Activated CD4-positive, alpha-beta T cell treated with anti-CD3 and anti-CD28 coated beads for 36 hours (primary cell): ENCODE measurements around the gene SLC17A5. TPM values are rescaled to one million over a fixed set of nuclear protein-coding genes. Genes with fewer than 3 reads are reported as not detected.
A peak's percentile ranks its signal among the peaks of the same experiment; 100 is the strongest.

ENCODE experiments used
- ATAC-seq: fragments of 200-7000 bp; cut with Tn5 transposase; one replicate; pipeline ENCODE4 v1.10.0; 2021; ENCODE audit warnings: mild to moderate bottlenecking, moderate library complexity
- CTCF ChIA-PET: fragments of 350-600 bp; sonication (Branson Sonifier 250); formaldehyde crosslinking; loops from one replicate; lab custom pipeline; 2021; ENCODE audit warnings: antibody characterized with exemption; lab: Charles Lee
- POLR2A ChIA-PET: fragments of 350-600 bp; sonication (Branson Sonifier 250); formaldehyde crosslinking; loops from one replicate; lab custom pipeline; 2021; ENCODE audit warnings: antibody characterized with exemption, inconsistent platforms; lab: Charles Lee
- DNase-seq: peaks from one replicate; pipeline ENCODE4 v3.0.0-alpha.2; 2020
- H3K27ac Mint-ChIP-seq: one replicate; pipeline ENCODE4 v1.8.0; 2021; ENCODE audit warnings: mixed read lengths
- H3K27me3 Mint-ChIP-seq: one replicate; pipeline ENCODE4 v1.8.0; 2021; ENCODE audit warnings: mixed read lengths
- H3K36me3 Mint-ChIP-seq: one replicate; pipeline ENCODE4 v1.8.0; 2021; ENCODE audit warnings: low read depth, mixed read lengths
- H3K4me1 Mint-ChIP-seq: one replicate; pipeline ENCODE4 v1.8.0; 2021; ENCODE audit warnings: mixed read lengths
- H3K4me3 Mint-ChIP-seq: one replicate; pipeline ENCODE4 v1.8.0; 2021; ENCODE audit warnings: mild to moderate bottlenecking, moderate library complexity, mixed read lengths
- H3K9me3 Mint-ChIP-seq: one replicate; pipeline ENCODE4 v1.8.0; 2021; ENCODE audit warnings: low read depth, mixed read lengths
- intact Hi-C, 2 experiments: fragments of 100-400 bp; cut with DNase I in 1 of 2; cut with micrococcal nuclease in 1 of 2; formaldehyde crosslinking; loops; one replicate each; pipeline versions ENCODE4 v1.14.2 to v1.15.1; 2022 to 2024; cut with DNase I, micrococcal nuclease
- total RNA-seq, 2 experiments: library from RNA; stranded (reverse); gene quantifications; one replicate each; pipeline ENCODE4 v1.2.3, GENCODE V29; 2021

SLC17A5 gene
- total RNA-seq = 1 to 10 TPM; 3.2 to 4.0 TPM

GRCh38 chr6:73653571-73654424, at the start of gene SLC17A5:
TSS of gene SLC17A5 (minus strand) at chr6:73653992. CDS start at chr6:73653886, 106 bp downstream.
- H3K36me3 Mint-ChIP-seq = peaks cover 3% of the 10 kb centered on the region
- DNase-seq = peak; percentile 94
- H3K4me1 Mint-ChIP-seq = peaks cover 29% of the 10 kb centered on the region
- CTCF ChIA-PET = interaction anchor here (0.5 to 3.4 kb wide), 29 partner anchors 10 to 1629 kb away, joined by 3 to 25 read pairs (median 4); partner anchors contain the start of genes DDX43, EEF1A1 and MTO1
- ATAC-seq = peak; percentile 91
- H3K27me3 Mint-ChIP-seq = no peaks in the 10 kb centered on the region
- peak within 1 kb of the TSS; percentile 94 for H3K27ac Mint-ChIP-seq
- H3K4me3 Mint-ChIP-seq = peak within 1 kb of the TSS; percentile 87
- intact Hi-C loops = loop anchor here (1.0 to 10.0 kb wide), 14 partner anchors 41 to 1949 kb away; partner anchors contain the start of genes KHDC1 (in 2 of the 2), EEF1A1 (in 1 of the 2), MTO1 (in 1 of the 2) and SENP6 (in 1 of the 2)
- POLR2A ChIA-PET = interaction anchor here (0.7 to 3.4 kb wide), 9 partner anchors 69 to 242 kb away, joined by 3 to 29 read pairs (median 6); partner anchors contain the start of genes CGAS and EEF1A1
- no peaks in the 10 kb centered on the region for H3K9me3 Mint-ChIP-seq

- no peaks in the 10 kb centered on the region for H3K9me3 Mint-ChIP-seq
- H3K4me1 Mint-ChIP-seq = peaks cover 36% of the 10 kb centered on the region
- H3K27me3 Mint-ChIP-seq = peaks cover 3% of the 10 kb centered on the region
- DNase-seq (no peak), ATAC-seq (no peak)
- CTCF ChIA-PET = interaction anchor here (0.9 to 2.4 kb wide), 5 partner anchors 10 to 1506 kb away, joined by 3 to 14 read pairs (median 4); no protein-coding TSS in a partner anchor
- H3K36me3 Mint-ChIP-seq = peaks cover 25% of the 10 kb centered on the region
- intact Hi-C loops = no loop called here
- POLR2A ChIA-PET = interaction anchor here (1.1 kb wide), 1 partner anchor 8 kb away, joined by 10 read pairs; no protein-coding TSS in a partner anchor
- H3K4me3 Mint-ChIP-seq = no peak overlapping the region
- H3K27ac Mint-ChIP-seq = no peak overlapping the region
Measured at GRCh38 chr6:73703466-73703865, 49.7 kb upstream of the SLC17A5 start.

GRCh38 chr6:73702444-73702843, 48.7 kb upstream of the SLC17A5 start:
- Mint-ChIP-seq H3K9me3 (no peaks in the 10 kb centered on the region), H3K36me3 (peaks cover 32% of the 10 kb centered on the region), H3K27ac (no peak overlapping the region), H3K4me1 (peaks cover 43% of the 10 kb centered on the region), H3K4me3 (no peak overlapping the region), H3K27me3 (peaks cover 5% of the 10 kb centered on the region)
- ChIA-PET CTCF (interaction anchor here (1.1 to 2.4 kb wide), 2 partner anchors 31 to 104 kb away, joined by 3 to 14 read pairs; no protein-coding TSS in a partner anchor), POLR2A (interaction anchor here (0.7 kb wide), 1 partner anchor 300 kb away, joined by 3 read pairs; no protein-coding TSS in a partner anchor)
- no peak for DNase-seq
- intact Hi-C loops = no loop called here
- no peak for ATAC-seq

- ATAC-seq = no peak
- Mint-ChIP-seq H3K36me3 (peaks cover 41% of the 10 kb centered on the region), H3K27me3 (peaks cover 5% of the 10 kb centered on the region), H3K4me3 (no peak overlapping the region), H3K4me1 (peaks cover 56% of the 10 kb centered on the region), H3K9me3 (no peaks in the 10 kb centered on the region), H3K27ac (no peak overlapping the region)
- POLR2A ChIA-PET = interaction anchor here (0.9 kb wide), 1 partner anchor 23 kb away, joined by 3 read pairs; no protein-coding TSS in a partner anchor
- CTCF ChIA-PET = interaction anchor here (1.2 to 1.8 kb wide), 2 partner anchors 24 to 47 kb away, joined by 4 to 6 read pairs; no protein-coding TSS in a partner anchor
- no peak for DNase-seq
- intact Hi-C loops = no loop called here
Measured at GRCh38 chr6:73699676-73700459, 46.1 kb upstream of the SLC17A5 start.

- intact Hi-C loops = loop anchor here in 1 of 2 experiments (1.0 kb wide), 1 partner anchor 176 kb away; the partner anchor contains the start of gene EEF1A1
- peak overlapping the region; percentile 96 for H3K27ac Mint-ChIP-seq
- ChIA-PET POLR2A (interaction anchor here (0.7 kb wide), 1 partner anchor 187 kb away, joined by 3 read pairs; no protein-coding TSS in a partner anchor), CTCF (interaction anchor here (0.6 kb wide), 1 partner anchor 173 kb away, joined by 3 read pairs; no protein-coding TSS in a partner anchor)
- H3K36me3 Mint-ChIP-seq = peaks cover 29% of the 10 kb centered on the region
- H3K4me3 Mint-ChIP-seq = peak overlapping the region; percentile 81
- H3K9me3 Mint-ChIP-seq = no peaks in the 10 kb centered on the region
- DNase-seq = peak; percentile 33
- ATAC-seq = peak; percentile 13
- H3K4me1 Mint-ChIP-seq = peaks cover 42% of the 10 kb centered on the region
- peaks cover 5% of the 10 kb centered on the region for H3K27me3 Mint-ChIP-seq
Measured at GRCh38 chr6:73696966-73697655, 43.3 kb upstream of the SLC17A5 start.

- CTCF ChIA-PET = interaction anchor here (0.6 to 1.3 kb wide), 6 partner anchors 18 to 174 kb away, joined by 4 to 5 read pairs (median 5); no protein-coding TSS in a partner anchor
- H3K9me3 Mint-ChIP-seq = no peaks in the 10 kb centered on the region
- H3K27me3 Mint-ChIP-seq = peaks cover 8% of the 10 kb centered on the region
- ATAC-seq (peak; percentile 86), DNase-seq (peak; percentile 88)
- H3K4me3 Mint-ChIP-seq = peak within 1 kb of the TSS; percentile 81
- H3K36me3 Mint-ChIP-seq = peaks cover 27% of the 10 kb centered on the region
- peak within 1 kb of the TSS; percentile 96 for H3K27ac Mint-ChIP-seq
- peaks cover 44% of the 10 kb centered on the region for H3K4me1 Mint-ChIP-seq
- intact Hi-C loops = loop anchor here (1.0 to 2.0 kb wide), 10 partner anchors 19 to 175 kb away; partner anchors contain the start of gene EEF1A1 (in 2 of the 2)
- POLR2A ChIA-PET = interaction anchor here (0.8 kb wide), 2 partner anchors 8 to 43 kb away, joined by 5 to 10 read pairs; no protein-coding TSS in a partner anchor
Measured at GRCh38 chr6:73695619-73696421, 42.0 kb upstream of the SLC17A5 start, which contains the start of gene CD109. TSS of gene CD109 (plus strand) at chr6:73696203. CDS start at chr6:73696216, 13 bp downstream.

- peaks cover 8% of the 10 kb centered on the region for H3K27me3 Mint-ChIP-seq
- DNase-seq (peak; percentile 38), ATAC-seq (peak; percentile 23)
- CTCF ChIA-PET = interaction anchor here (0.7 to 1.3 kb wide), 6 partner anchors 19 to 56 kb away, joined by 3 to 5 read pairs (median 4); partner anchors contain the start of gene SLC17A5
- peaks cover 44% of the 10 kb centered on the region for H3K4me1 Mint-ChIP-seq
- no peaks in the 10 kb centered on the region for H3K9me3 Mint-ChIP-seq
- peaks cover 26% of the 10 kb centered on the region for H3K36me3 Mint-ChIP-seq
- H3K27ac Mint-ChIP-seq = peak overlapping the region; percentile 92
- POLR2A ChIA-PET = interaction anchor here (0.8 kb wide), 1 partner anchor 9 kb away, joined by 10 read pairs; no protein-coding TSS in a partner anchor
- intact Hi-C loops = loop anchor here (1.0 to 2.0 kb wide), 10 partner anchors 18 to 174 kb away; partner anchors contain the start of gene EEF1A1 (in 1 of the 2)
- H3K4me3 Mint-ChIP-seq = peak overlapping the region; percentile 81
Measured at GRCh38 chr6:73694711-73695411, 41.1 kb upstream of the SLC17A5 start.

- no peaks in the 10 kb centered on the region for H3K9me3 Mint-ChIP-seq
- DNase-seq (peak; percentile 36), ATAC-seq (peak; percentile 37)
- H3K4me1 Mint-ChIP-seq = peaks cover 23% of the 10 kb centered on the region
- H3K4me3 Mint-ChIP-seq = no peak overlapping the region
- intact Hi-C loops = no loop called here
- H3K27ac Mint-ChIP-seq = no peak overlapping the region
- CTCF ChIA-PET = interaction anchor here (0.5 to 5.5 kb wide), 7 partner anchors 13 to 1645 kb away, joined by 3 to 32 read pairs (median 3); no protein-coding TSS in a partner anchor
- H3K36me3 Mint-ChIP-seq = peaks cover 3% of the 10 kb centered on the region
- H3K27me3 Mint-ChIP-seq = peaks cover 11% of the 10 kb centered on the region
- POLR2A ChIA-PET = interaction anchor here (0.9 kb wide), 1 partner anchor 170 kb away, joined by 3 read pairs; no protein-coding TSS in a partner anchor
Measured at GRCh38 chr6:73691512-73691911, 37.7 kb upstream of the SLC17A5 start.

GRCh38 chr6:73690056-73690455, 36.3 kb upstream of the SLC17A5 start:
- ChIA-PET CTCF (interaction anchor here (0.6 to 5.5 kb wide), 2 partner anchors 9 to 15 kb away, joined by 3 to 32 read pairs; no protein-coding TSS in a partner anchor), POLR2A (no interaction called here)
- no peak overlapping the region for H3K27ac Mint-ChIP-seq
- intact Hi-C loops = no loop called here
- H3K9me3 Mint-ChIP-seq = no peaks in the 10 kb centered on the region
- H3K27me3 Mint-ChIP-seq = peaks cover 17% of the 10 kb centered on the region
- ATAC-seq = no peak
- peaks cover 17% of the 10 kb centered on the region for H3K4me1 Mint-ChIP-seq
- no peaks in the 10 kb centered on the region for H3K36me3 Mint-ChIP-seq
- no peak for DNase-seq
- no peak overlapping the region for H3K4me3 Mint-ChIP-seq
